ENCODE measurements around the gene GANC.

GANC gene

GRCh38 chr15:42373274-42373673 lies 100.3 kb downstream of the GANC start:
- H3K27ac ChIP-seq (replicated peaks; ENCODE audit: low read length), result no peak overlapping the region

GRCh38 chr15:42373936-42374335 lies 100.9 kb downstream of the GANC start:
- no peak overlapping the region for H2BK15ac ChIP-seq (ENCODE audit: low read length)
- peaks cover 2 to 11% of the 10 kb centered on the region in 2 donors for H3K9me3 ChIP-seq (replicated peaks in 1 of 2; ENCODE audit: control insufficient read depth in 2 of 2, insufficient read depth in 1 of 2, low read depth in 1 of 2, low read length in 2 of 2)
- H3K18ac ChIP-seq (ENCODE audit: low read length), result no peak overlapping the region
- no peak overlapping the region for H2BK5ac ChIP-seq (ENCODE audit: low read length)
- no peak overlapping the region for H4K8ac ChIP-seq (ENCODE audit: low read depth, low read length)
- no peaks in the 10 kb centered on the region for H3K27me3 ChIP-seq (ENCODE audit: control insufficient read depth in 3 of 3, insufficient read depth in 3 of 3, low read depth in 1 of 3, low read length in 3 of 3)
- H3K4me1 ChIP-seq (ENCODE audit: control insufficient read depth in 2 of 2, insufficient read depth in 1 of 2, low read depth in 1 of 2, low read length in 2 of 2), result no peaks in the 10 kb centered on the region
- no peak overlapping the region for H3K9ac ChIP-seq (ENCODE audit: low read depth, low read length, poor library complexity)
- H2AFZ ChIP-seq (ENCODE audit: low read length), result no peak overlapping the region
- WGBS, 2 donors (ENCODE audit: extremely low coverage in 2 of 2, insufficient read length in 2 of 2, insufficient replicate concordance in 1 of 2), result no CpG with 5 or more reads among the region's 4 CpGs
- H4K91ac ChIP-seq (ENCODE audit: low read depth, low read length, poor library complexity), result no peak overlapping the region
- DNase-seq (ENCODE audit: low spot score), result no peak
- no peaks in the 10 kb centered on the region for H3K79me1 ChIP-seq (ENCODE audit: low read depth, low read length)
- no peak overlapping the region for H3K4me3 ChIP-seq (ENCODE audit: low read length in 2 of 2)
- no peak overlapping the region for H3K23ac ChIP-seq (ENCODE audit: low read depth, low read length, poor library complexity)
- no peaks in the 10 kb centered on the region for H3K36me3 ChIP-seq (replicated peaks in 1 of 2; ENCODE audit: control insufficient read depth in 2 of 2, insufficient read depth in 2 of 2, low read length in 2 of 2)
- H3K14ac ChIP-seq (ENCODE audit: low read length), result no peak overlapping the region
- no peak overlapping the region for H3K27ac ChIP-seq (replicated peaks; ENCODE audit: low read length)
- no peak overlapping the region for H3K4me2 ChIP-seq (ENCODE audit: insufficient read depth, low read length, poor library complexity, severe bottlenecking)
- no peak overlapping the region for H2BK12ac ChIP-seq (ENCODE audit: low read length)
- no peak overlapping the region for H2BK120ac ChIP-seq (ENCODE audit: low read depth, low read length)
- no peak overlapping the region for H2AK5ac ChIP-seq (ENCODE audit: low read depth, low read length)
- H3K4ac ChIP-seq (ENCODE audit: low read length), result no peak overlapping the region

More at GRCh38 chr15:42373274-42373673, 100.3 kb downstream of the GANC start:
- Histone ChIP-seq H2BK5ac (ENCODE audit: low read length) (no peak overlapping the region), H2AFZ (ENCODE audit: low read length) (no peak overlapping the region), H4K8ac (ENCODE audit: low read depth, low read length) (no peak overlapping the region), H3K23ac (ENCODE audit: low read depth, low read length, poor library complexity) (no peak overlapping the region), H3K14ac (ENCODE audit: low read length) (no peak overlapping the region), H3K4me1 (ENCODE audit: control insufficient read depth in 2 of 2, insufficient read depth in 1 of 2, low read depth in 1 of 2, low read length in 2 of 2) (no peaks in the 10 kb centered on the region), H3K9me3 (replicated peaks in 1 of 2; ENCODE audit: control insufficient read depth in 2 of 2, insufficient read depth in 1 of 2, low read depth in 1 of 2, low read length in 2 of 2) (peaks cover 2 to 11% of the 10 kb centered on the region in 2 donors), H4K91ac (ENCODE audit: low read depth, low read length, poor library complexity) (no peak overlapping the region), H3K36me3 (replicated peaks in 1 of 2; ENCODE audit: control insufficient read depth in 2 of 2, insufficient read depth in 2 of 2, low read length in 2 of 2) (no peaks in the 10 kb centered on the region), H3K4me3 (ENCODE audit: low read length in 2 of 2) (no peak overlapping the region), H3K79me1 (ENCODE audit: low read depth, low read length) (no peaks in the 10 kb centered on the region), H2BK120ac (ENCODE audit: low read depth, low read length) (no peak overlapping the region), H3K4me2 (ENCODE audit: insufficient read depth, low read length, poor library complexity, severe bottlenecking) (no peak overlapping the region), H2BK15ac (ENCODE audit: low read length) (no peak overlapping the region), H2BK12ac (ENCODE audit: low read length) (no peak overlapping the region), H3K27me3 (ENCODE audit: control insufficient read depth in 3 of 3, insufficient read depth in 3 of 3, low read depth in 1 of 3, low read length in 3 of 3) (no peaks in the 10 kb centered on the region), H3K18ac (ENCODE audit: low read length) (no peak overlapping the region), H2AK5ac (ENCODE audit: low read depth, low read length) (no peak overlapping the region), H3K9ac (ENCODE audit: low read depth, low read length, poor library complexity) (no peak overlapping the region), H3K4ac (ENCODE audit: low read length) (no peak overlapping the region)
- no peak for DNase-seq (ENCODE audit: low spot score)
- WGBS, 2 donors (ENCODE audit: extremely low coverage in 2 of 2, insufficient read length in 2 of 2, insufficient replicate concordance in 1 of 2), result no CpG with 5 or more reads among the region's 1 CpG

GRCh38 chr15:42374810-42375209 lies 101.8 kb downstream of the GANC start:
- Histone ChIP-seq H2AFZ (ENCODE audit: low read length) (no peak overlapping the region), H3K36me3 (replicated peaks in 1 of 2; ENCODE audit: control insufficient read depth in 2 of 2, insufficient read depth in 2 of 2, low read length in 2 of 2) (no peaks in the 10 kb centered on the region), H2BK12ac (ENCODE audit: low read length) (no peak overlapping the region), H3K23ac (ENCODE audit: low read depth, low read length, poor library complexity) (no peak overlapping the region), H3K27ac (replicated peaks; ENCODE audit: low read length) (no peak overlapping the region), H3K27me3 (ENCODE audit: control insufficient read depth in 3 of 3, insufficient read depth in 3 of 3, low read depth in 1 of 3, low read length in 3 of 3) (no peaks in the 10 kb centered on the region), H4K8ac (ENCODE audit: low read depth, low read length) (no peak overlapping the region), H3K4me2 (ENCODE audit: insufficient read depth, low read length, poor library complexity, severe bottlenecking) (no peak overlapping the region), H3K4me3 (ENCODE audit: low read length in 2 of 2) (no peak overlapping the region), H3K18ac (ENCODE audit: low read length) (no peak overlapping the region), H2BK5ac (ENCODE audit: low read length) (no peak overlapping the region), H4K91ac (ENCODE audit: low read depth, low read length, poor library complexity) (no peak overlapping the region), H2BK15ac (ENCODE audit: low read length) (no peak overlapping the region), H3K9ac (ENCODE audit: low read depth, low read length, poor library complexity) (no peak overlapping the region), H3K4me1 (ENCODE audit: control insufficient read depth in 2 of 2, insufficient read depth in 1 of 2, low read depth in 1 of 2, low read length in 2 of 2) (no peaks in the 10 kb centered on the region), H3K4ac (ENCODE audit: low read length) (no peak overlapping the region), H3K14ac (ENCODE audit: low read length) (no peak overlapping the region), H3K79me1 (ENCODE audit: low read depth, low read length) (no peaks in the 10 kb centered on the region), H2AK5ac (ENCODE audit: low read depth, low read length) (no peak overlapping the region), H3K9me3 (replicated peaks in 1 of 2; ENCODE audit: control insufficient read depth in 2 of 2, insufficient read depth in 1 of 2, low read depth in 1 of 2, low read length in 2 of 2) (peaks cover 2 to 11% of the 10 kb centered on the region in 2 donors), H2BK120ac (ENCODE audit: low read depth, low read length) (no peak overlapping the region)
- no peak for DNase-seq (ENCODE audit: low spot score)
- no CpG with 5 or more reads among the region's 1 CpG for WGBS, 2 donors (ENCODE audit: extremely low coverage in 2 of 2, insufficient read length in 2 of 2, insufficient replicate concordance in 1 of 2)

GRCh38 chr15:42375252-42375651 lies 102.3 kb downstream of the GANC start:
- Histone ChIP-seq H2BK5ac (ENCODE audit: low read length) (no peak overlapping the region), H3K9ac (ENCODE audit: low read depth, low read length, poor library complexity) (no peak overlapping the region), H3K18ac (ENCODE audit: low read length) (no peak overlapping the region), H2AFZ (ENCODE audit: low read length) (no peak overlapping the region), H3K36me3 (replicated peaks in 1 of 2; ENCODE audit: control insufficient read depth in 2 of 2, insufficient read depth in 2 of 2, low read length in 2 of 2) (no peaks in the 10 kb centered on the region), H2BK12ac (ENCODE audit: low read length) (no peak overlapping the region), H3K4me3 (ENCODE audit: low read length in 2 of 2) (no peak overlapping the region), H4K91ac (ENCODE audit: low read depth, low read length, poor library complexity) (no peak overlapping the region), H3K27me3 (ENCODE audit: control insufficient read depth in 3 of 3, insufficient read depth in 3 of 3, low read depth in 1 of 3, low read length in 3 of 3) (no peaks in the 10 kb centered on the region), H3K14ac (ENCODE audit: low read length) (no peak overlapping the region), H3K79me1 (ENCODE audit: low read depth, low read length) (no peaks in the 10 kb centered on the region), H2BK120ac (ENCODE audit: low read depth, low read length) (no peak overlapping the region), H3K27ac (replicated peaks; ENCODE audit: low read length) (no peak overlapping the region), H3K9me3 (replicated peaks in 1 of 2; ENCODE audit: control insufficient read depth in 2 of 2, insufficient read depth in 1 of 2, low read depth in 1 of 2, low read length in 2 of 2) (peaks cover 2 to 11% of the 10 kb centered on the region in 2 donors), H4K8ac (ENCODE audit: low read depth, low read length) (no peak overlapping the region), H3K23ac (ENCODE audit: low read depth, low read length, poor library complexity) (no peak overlapping the region), H3K4ac (ENCODE audit: low read length) (no peak overlapping the region), H3K4me2 (ENCODE audit: insufficient read depth, low read length, poor library complexity, severe bottlenecking) (no peak overlapping the region), H2BK15ac (ENCODE audit: low read length) (no peak overlapping the region), H2AK5ac (ENCODE audit: low read depth, low read length) (no peak overlapping the region), H3K4me1 (ENCODE audit: control insufficient read depth in 2 of 2, insufficient read depth in 1 of 2, low read depth in 1 of 2, low read length in 2 of 2) (no peaks in the 10 kb centered on the region)
- no peak for DNase-seq (ENCODE audit: low spot score)
- no CpG with 5 or more reads among the region's 5 CpGs for WGBS, 2 donors (ENCODE audit: extremely low coverage in 2 of 2, insufficient read length in 2 of 2, insufficient replicate concordance in 1 of 2)

Data from neuronal stem cell (in vitro differentiated cells).